ENCODE data around the gene ZC3H7B. TPM values are rescaled to one million over a fixed set of nuclear protein-coding genes. Genes with fewer than 3 reads are reported as not detected.

The ZC3H7B gene
- total and polyA plus RNA-seq, 4 donors = 31.5 to 55.8 (median 34.3) TPM

- Histone ChIP-seq H3K27me3 (ENCODE audit: control insufficient read depth in 3 of 3, insufficient read depth in 3 of 3, low read length in 2 of 3) (no peaks in the 10 kb centered on the region), H3K4me1 (ENCODE audit: control insufficient read depth in 5 of 5, insufficient read depth in 5 of 5, low read length in 5 of 5) (no peaks in the 10 kb centered on the region), H3K27ac (ENCODE audit: low read depth in 1 of 2, low read length in 1 of 2) (no peak overlapping the region), H3K4me3 (no peak overlapping the region), H3K9me3 (ENCODE audit: control insufficient read depth in 4 of 4, insufficient read depth in 3 of 4, low read length in 3 of 4) (no peaks in the 10 kb centered on the region), H3K9ac (ENCODE audit: insufficient read depth in 1 of 2, low read length in 2 of 2) (no peak overlapping the region), H3K36me3 (ENCODE audit: control insufficient read depth in 4 of 4, insufficient read depth in 4 of 4, low read length in 4 of 4) (peaks cover 12 to 58% (median 17%) of the 10 kb centered on the region in 4 donors)
- WGBS, 2 donors = 96% methylated on average over 14 to 18 of the region's 18 CpGs
- ATAC-seq (ENCODE audit: insufficient read depth, low FRiP score) (no peak), DNase-seq (no peak)
- TF ChIP-seq, protein P1, sequence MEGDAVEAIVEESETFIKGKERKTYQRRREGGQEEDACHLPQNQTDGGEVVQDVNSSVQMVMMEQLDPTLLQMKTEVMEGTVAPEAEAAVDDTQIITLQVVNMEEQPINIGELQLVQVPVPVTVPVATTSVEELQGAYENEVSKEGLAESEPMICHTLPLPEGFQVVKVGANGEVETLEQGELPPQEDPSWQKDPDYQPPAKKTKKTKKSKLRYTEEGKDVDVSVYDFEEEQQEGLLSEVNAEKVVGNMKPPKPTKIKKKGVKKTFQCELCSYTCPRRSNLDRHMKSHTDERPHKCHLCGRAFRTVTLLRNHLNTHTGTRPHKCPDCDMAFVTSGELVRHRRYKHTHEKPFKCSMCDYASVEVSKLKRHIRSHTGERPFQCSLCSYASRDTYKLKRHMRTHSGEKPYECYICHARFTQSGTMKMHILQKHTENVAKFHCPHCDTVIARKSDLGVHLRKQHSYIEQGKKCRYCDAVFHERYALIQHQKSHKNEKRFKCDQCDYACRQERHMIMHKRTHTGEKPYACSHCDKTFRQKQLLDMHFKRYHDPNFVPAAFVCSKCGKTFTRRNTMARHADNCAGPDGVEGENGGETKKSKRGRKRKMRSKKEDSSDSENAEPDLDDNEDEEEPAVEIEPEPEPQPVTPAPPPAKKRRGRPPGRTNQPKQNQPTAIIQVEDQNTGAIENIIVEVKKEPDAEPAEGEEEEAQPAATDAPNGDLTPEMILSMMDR (IDR thresholded peaks at IDR 0.05; ENCODE audit: control extremely low read depth, extremely low read depth) = no peak
Measured at GRCh38 chr22:41339823-41340222, 38.5 kb downstream of the ZC3H7B start.

GRCh38 chr22:41340357-41340756, 39.0 kb downstream of the ZC3H7B start:
- 83 to 91% methylated on average over 11 of the region's 11 CpGs for WGBS, 2 donors
- no peak for DNase-seq
- Histone ChIP-seq H3K27ac (ENCODE audit: low read depth in 1 of 2, low read length in 1 of 2) (no peak overlapping the region), H3K9ac (ENCODE audit: insufficient read depth in 1 of 2, low read length in 2 of 2) (no peak overlapping the region), H3K27me3 (ENCODE audit: control insufficient read depth in 3 of 3, insufficient read depth in 3 of 3, low read length in 2 of 3) (no peaks in the 10 kb centered on the region), H3K9me3 (ENCODE audit: control insufficient read depth in 4 of 4, insufficient read depth in 3 of 4, low read length in 3 of 4) (no peaks in the 10 kb centered on the region), H3K36me3 (ENCODE audit: control insufficient read depth in 4 of 4, insufficient read depth in 4 of 4, low read length in 4 of 4) (peaks cover 12 to 55% (median 17%) of the 10 kb centered on the region in 4 donors), H3K4me1 (ENCODE audit: control insufficient read depth in 5 of 5, insufficient read depth in 5 of 5, low read length in 5 of 5) (no peaks in the 10 kb centered on the region), H3K4me3 (no peak overlapping the region)
- no peak for ATAC-seq (ENCODE audit: insufficient read depth, low FRiP score)
- TF ChIP-seq, protein P1 (IDR thresholded peaks at IDR 0.05; ENCODE audit: control extremely low read depth, extremely low read depth) = no peak

DNA sequence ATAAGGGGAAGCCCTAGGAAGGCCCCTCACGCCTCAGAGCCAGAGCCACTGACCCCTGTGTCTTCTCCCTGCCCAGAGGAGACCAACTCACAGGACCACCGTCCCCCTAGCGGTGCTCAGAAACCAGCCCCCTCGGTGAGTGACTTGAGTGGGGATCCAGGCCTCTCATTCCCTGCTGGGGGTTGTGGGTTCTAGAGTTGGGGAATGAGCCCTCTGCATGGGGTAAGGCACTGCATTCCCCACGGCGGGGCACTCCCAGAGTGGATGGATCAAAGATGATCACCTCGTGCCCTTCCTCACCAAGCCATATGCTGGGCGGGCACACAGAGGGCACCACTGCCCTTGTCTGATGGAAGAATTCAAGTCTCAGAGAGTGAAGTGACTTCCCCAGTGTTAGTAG, 39.7 kb downstream of the ZC3H7B start:
- H3K27ac ChIP-seq (ENCODE audit: low read depth in 1 of 2, low read length in 1 of 2) = no peak overlapping the region
- H3K36me3 ChIP-seq (ENCODE audit: control insufficient read depth in 4 of 4, insufficient read depth in 4 of 4, low read length in 4 of 4) = peaks cover 11 to 56% (median 21%) of the 10 kb centered on the region in 4 donors
- H3K9me3 ChIP-seq (ENCODE audit: control insufficient read depth in 4 of 4, insufficient read depth in 3 of 4, low read length in 3 of 4) = no peaks in the 10 kb centered on the region
- ATAC-seq (ENCODE audit: insufficient read depth, low FRiP score) (no peak), DNase-seq (no peak)
- H3K4me3 ChIP-seq = no peak overlapping the region
- TF ChIP-seq, protein P1 (IDR thresholded peaks at IDR 0.05; ENCODE audit: control extremely low read depth, extremely low read depth) = no peak
- no peaks in the 10 kb centered on the region for H3K27me3 ChIP-seq (ENCODE audit: control insufficient read depth in 3 of 3, insufficient read depth in 3 of 3, low read length in 2 of 3)
- H3K4me1 ChIP-seq (ENCODE audit: control insufficient read depth in 5 of 5, insufficient read depth in 5 of 5, low read length in 5 of 5) = no peaks in the 10 kb centered on the region
- WGBS, 2 donors = 96 to 97% methylated on average over 8 of the region's 8 CpGs
- no peak overlapping the region for H3K9ac ChIP-seq (ENCODE audit: insufficient read depth in 1 of 2, low read length in 2 of 2)

DNA sequence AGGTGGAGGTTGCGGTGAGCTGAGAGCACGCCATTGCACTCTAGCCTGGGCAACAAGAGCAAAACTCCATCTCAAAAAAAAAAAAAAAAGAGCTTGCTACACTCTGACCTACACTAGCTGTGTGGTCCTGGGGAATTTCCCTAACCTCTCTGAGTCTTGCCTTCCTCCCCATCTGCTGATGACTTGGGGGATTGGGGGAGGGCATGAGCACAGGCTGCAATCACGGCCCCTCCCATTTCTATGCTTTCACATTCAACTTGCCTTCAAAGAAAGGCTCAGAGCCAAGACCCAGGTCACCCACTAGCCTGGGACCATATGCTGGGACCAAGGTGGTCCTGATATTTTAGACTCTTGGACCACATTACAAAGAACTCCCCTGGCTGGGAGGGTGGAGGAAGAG, 40.7 kb downstream of the ZC3H7B start:
- 88 to 96% methylated on average over 3 of the region's 3 CpGs for WGBS, 2 donors
- H3K36me3 ChIP-seq (ENCODE audit: control insufficient read depth in 4 of 4, insufficient read depth in 4 of 4, low read length in 4 of 4) = peaks cover 11 to 64% (median 24%) of the 10 kb centered on the region in 4 donors
- no peak overlapping the region for H3K9ac ChIP-seq (ENCODE audit: insufficient read depth in 1 of 2, low read length in 2 of 2)
- TF ChIP-seq, protein P1 (IDR thresholded peaks at IDR 0.05; ENCODE audit: control extremely low read depth, extremely low read depth) = no peak
- H3K27me3 ChIP-seq (ENCODE audit: control insufficient read depth in 3 of 3, insufficient read depth in 3 of 3, low read length in 2 of 3) = no peaks in the 10 kb centered on the region
- H3K4me1 ChIP-seq (ENCODE audit: control insufficient read depth in 5 of 5, insufficient read depth in 5 of 5, low read length in 5 of 5) = no peaks in the 10 kb centered on the region
- DNase-seq (no peak), ATAC-seq (ENCODE audit: insufficient read depth, low FRiP score) (no peak)
- H3K4me3 ChIP-seq = no peak overlapping the region
- H3K9me3 ChIP-seq (ENCODE audit: control insufficient read depth in 4 of 4, insufficient read depth in 3 of 4, low read length in 3 of 4) = no peaks in the 10 kb centered on the region
- no peak overlapping the region for H3K27ac ChIP-seq (ENCODE audit: low read depth in 1 of 2, low read length in 1 of 2)

Data from lung (tissue), 12 donors.